Measurements from ENCODE around the gene QRICH1. TPM values are rescaled to one million over a fixed set of nuclear protein-coding genes. Genes with fewer than 3 reads are reported as not detected.

QRICH1 gene
- total RNA-seq, 1 experiment from 2014 or later: 57.3 TPM

GRCh38 chr3:49123687-49124086 lies 29.8 kb upstream of the QRICH1 start:
- intact Hi-C loops (cut with micrococcal nuclease; ENCODE audit: unreplicated experiment): no loop called here
- no peak overlapping the region for H3K27ac ChIP-seq (ENCODE audit: low read depth, low read length, poor library complexity, severe bottlenecking)
- peaks cover 1% of the 10 kb centered on the region for H3K36me3 ChIP-seq (ENCODE audit: insufficient read depth, low read length, poor library complexity, severe bottlenecking)
- no peak overlapping the region for H3K4me3 ChIP-seq (ENCODE audit: low read depth, low read length, poor library complexity, severe bottlenecking)
- ChIA-PET CTCF (no interaction called here), POLR2A (ENCODE audit: low non-redundant PET) (no interaction called here)
- TF ChIP-seq EZH2 (IDR thresholded peaks at IDR 0.05; ENCODE audit: borderline replicate concordance, low read depth, low read length, poor library complexity, severe bottlenecking): no peak
- TF ChIP-seq CTCF (conservative IDR thresholded peaks at IDR 0.05; ENCODE audit: low read depth, low read length): no peak
- no TSS peak for BruUV-seq (replicated peaks)
- no peaks in the 10 kb centered on the region for H3K9me3 ChIP-seq (ENCODE audit: low read depth, low read length, poor library complexity, severe bottlenecking)
- H3K27me3 ChIP-seq (replicated peaks; ENCODE audit: insufficient read depth, low read depth, low read length, poor library complexity): no peaks in the 10 kb centered on the region
- no peaks in the 10 kb centered on the region for H3K4me1 ChIP-seq (ENCODE audit: insufficient read depth, low read length, poor library complexity, severe bottlenecking)
- DNase-seq (ENCODE audit: low spot score): no peak

- no TSS peak for BruUV-seq (replicated peaks)
- Histone ChIP-seq H3K4me3 (ENCODE audit: low read depth, low read length, poor library complexity, severe bottlenecking) (no peak overlapping the region), H3K9me3 (ENCODE audit: low read depth, low read length, poor library complexity, severe bottlenecking) (no peaks in the 10 kb centered on the region), H3K27ac (ENCODE audit: low read depth, low read length, poor library complexity, severe bottlenecking) (no peak overlapping the region), H3K27me3 (replicated peaks; ENCODE audit: insufficient read depth, low read depth, low read length, poor library complexity) (no peaks in the 10 kb centered on the region), H3K36me3 (ENCODE audit: insufficient read depth, low read length, poor library complexity, severe bottlenecking) (peaks cover 3% of the 10 kb centered on the region), H3K4me1 (ENCODE audit: insufficient read depth, low read length, poor library complexity, severe bottlenecking) (no peaks in the 10 kb centered on the region)
- DNase-seq (ENCODE audit: low spot score): no peak
- intact Hi-C loops (cut with micrococcal nuclease; ENCODE audit: unreplicated experiment): no loop called here
- ChIA-PET CTCF (no interaction called here), POLR2A (ENCODE audit: low non-redundant PET) (no interaction called here)
- no peak for TF ChIP-seq EZH2 (IDR thresholded peaks at IDR 0.05; ENCODE audit: borderline replicate concordance, low read depth, low read length, poor library complexity, severe bottlenecking)
- no peak for TF ChIP-seq CTCF (conservative IDR thresholded peaks at IDR 0.05; ENCODE audit: low read depth, low read length)
These were observed 29.1 kb upstream of the QRICH1 start for GRCh38 chr3:49122886-49123545.

- intact Hi-C loops (cut with micrococcal nuclease; ENCODE audit: unreplicated experiment): no loop called here
- no peak for DNase-seq (ENCODE audit: low spot score)
- ChIA-PET POLR2A (ENCODE audit: low non-redundant PET) (no interaction called here), CTCF (no interaction called here)
- Histone ChIP-seq H3K36me3 (ENCODE audit: insufficient read depth, low read length, poor library complexity, severe bottlenecking) (peaks cover 5% of the 10 kb centered on the region), H3K27me3 (replicated peaks; ENCODE audit: insufficient read depth, low read depth, low read length, poor library complexity) (no peaks in the 10 kb centered on the region), H3K27ac (ENCODE audit: low read depth, low read length, poor library complexity, severe bottlenecking) (no peak overlapping the region), H3K9me3 (ENCODE audit: low read depth, low read length, poor library complexity, severe bottlenecking) (no peaks in the 10 kb centered on the region), H3K4me1 (ENCODE audit: insufficient read depth, low read length, poor library complexity, severe bottlenecking) (no peaks in the 10 kb centered on the region), H3K4me3 (ENCODE audit: low read depth, low read length, poor library complexity, severe bottlenecking) (no peak overlapping the region)
- no peak for TF ChIP-seq EZH2 (IDR thresholded peaks at IDR 0.05; ENCODE audit: borderline replicate concordance, low read depth, low read length, poor library complexity, severe bottlenecking)
- TF ChIP-seq CTCF (conservative IDR thresholded peaks at IDR 0.05; ENCODE audit: low read depth, low read length): no peak
- no TSS peak for BruUV-seq (replicated peaks)
These were observed 28.6 kb upstream of the QRICH1 start for GRCh38 chr3:49122451-49122850.
